Ovary (tissue), 3 donors: ENCODE data around the gene TVP23C.

Experiments
- EP300 ChIP-seq: sonication (generic); formaldehyde crosslinking; IDR thresholded peaks from one replicate; pipeline ENCODE4 v1.6.1; 2017; ENCODE audit warnings: antibody characterized with exemption
- POLR2A ChIP-seq: fragments of 450-650 bp; IDR thresholded peaks from one replicate; pipeline ENCODE4 v1.6.1; 2017; ENCODE audit warnings: antibody characterized with exemption, mild to moderate bottlenecking, moderate library complexity
- TF ChIP-seq, protein P1 (sequence below), 3 donors: fragments of 450-650 bp in 2 of 3; fragments of 200-600 bp in 1 of 3; IDR thresholded peaks; one replicate each; pipeline versions ENCODE4 v1.5.1 to v1.8.0; 2016 to 2022; ENCODE audit warnings: antibody characterized with exemption in 3 of 3, mild to moderate bottlenecking in 1 of 3
- donor health status: DM: no; HTN: no; CAD: no.

DNA sequence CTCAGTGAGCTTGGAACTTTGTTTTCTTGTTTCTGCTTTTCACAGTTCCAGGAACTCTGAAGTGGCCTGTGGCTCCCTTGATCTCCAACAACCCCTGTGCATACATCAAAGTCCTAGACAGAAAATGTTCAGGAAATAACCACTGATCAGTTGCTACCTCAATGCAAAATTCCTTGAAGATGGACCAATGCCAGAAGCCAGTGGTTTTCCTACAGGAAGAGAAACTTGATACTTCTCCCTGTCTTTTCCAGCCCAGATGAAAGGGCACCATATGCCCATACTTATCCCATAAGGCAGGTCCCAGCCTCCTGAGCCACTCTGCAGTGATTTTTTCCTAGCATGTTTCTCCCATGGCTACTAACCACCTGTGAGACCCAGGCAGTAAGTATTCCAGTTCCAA is 83.6 kb downstream of the TVP23C start:
- TF ChIP-seq, protein P1, sequence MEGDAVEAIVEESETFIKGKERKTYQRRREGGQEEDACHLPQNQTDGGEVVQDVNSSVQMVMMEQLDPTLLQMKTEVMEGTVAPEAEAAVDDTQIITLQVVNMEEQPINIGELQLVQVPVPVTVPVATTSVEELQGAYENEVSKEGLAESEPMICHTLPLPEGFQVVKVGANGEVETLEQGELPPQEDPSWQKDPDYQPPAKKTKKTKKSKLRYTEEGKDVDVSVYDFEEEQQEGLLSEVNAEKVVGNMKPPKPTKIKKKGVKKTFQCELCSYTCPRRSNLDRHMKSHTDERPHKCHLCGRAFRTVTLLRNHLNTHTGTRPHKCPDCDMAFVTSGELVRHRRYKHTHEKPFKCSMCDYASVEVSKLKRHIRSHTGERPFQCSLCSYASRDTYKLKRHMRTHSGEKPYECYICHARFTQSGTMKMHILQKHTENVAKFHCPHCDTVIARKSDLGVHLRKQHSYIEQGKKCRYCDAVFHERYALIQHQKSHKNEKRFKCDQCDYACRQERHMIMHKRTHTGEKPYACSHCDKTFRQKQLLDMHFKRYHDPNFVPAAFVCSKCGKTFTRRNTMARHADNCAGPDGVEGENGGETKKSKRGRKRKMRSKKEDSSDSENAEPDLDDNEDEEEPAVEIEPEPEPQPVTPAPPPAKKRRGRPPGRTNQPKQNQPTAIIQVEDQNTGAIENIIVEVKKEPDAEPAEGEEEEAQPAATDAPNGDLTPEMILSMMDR (IDR thresholded peaks at IDR 0.05): no peak
- TF ChIP-seq POLR2A (no peak), EP300 (no peak)
